HG03432 (cell line): Measurements from ENCODE around the gene TOR4A.

Experiments
- ATAC-seq: cut with Tn5 transposase; IDR thresholded peaks from one replicate; pipeline ENCODE4 v1.9.1; 2021; ENCODE audit warnings: mild to moderate bottlenecking, moderate library complexity; ENCODE audit not compliant: unreplicated experiment

Gene TOR4A

DNA sequence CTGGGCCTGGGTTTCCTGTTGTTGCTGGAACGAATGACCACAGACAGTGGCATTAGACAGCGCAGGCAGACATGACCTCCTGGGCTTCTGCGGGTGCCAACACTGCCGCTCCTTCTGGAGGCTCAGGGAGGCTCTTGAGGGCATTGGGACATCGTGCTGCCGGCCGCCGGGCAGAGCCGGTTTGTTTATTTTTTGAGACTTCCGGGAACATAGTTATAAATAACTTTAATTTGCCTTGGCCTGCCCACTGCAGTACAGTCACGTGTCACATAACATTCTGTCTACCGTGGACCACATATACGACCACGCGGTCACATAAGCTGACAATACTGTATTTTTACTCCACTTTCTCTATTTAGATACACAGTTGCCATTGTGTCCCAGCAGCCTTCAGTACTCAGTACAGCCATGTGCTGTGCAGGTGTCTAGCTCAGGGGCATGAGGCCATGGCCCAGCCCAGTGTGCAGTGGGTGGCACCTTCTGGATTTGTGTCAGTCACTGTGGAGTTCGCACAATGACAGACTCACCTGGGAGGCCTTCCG is 8.2 kb upstream of the TOR4A start:
- ATAC-seq: no peak

DNA sequence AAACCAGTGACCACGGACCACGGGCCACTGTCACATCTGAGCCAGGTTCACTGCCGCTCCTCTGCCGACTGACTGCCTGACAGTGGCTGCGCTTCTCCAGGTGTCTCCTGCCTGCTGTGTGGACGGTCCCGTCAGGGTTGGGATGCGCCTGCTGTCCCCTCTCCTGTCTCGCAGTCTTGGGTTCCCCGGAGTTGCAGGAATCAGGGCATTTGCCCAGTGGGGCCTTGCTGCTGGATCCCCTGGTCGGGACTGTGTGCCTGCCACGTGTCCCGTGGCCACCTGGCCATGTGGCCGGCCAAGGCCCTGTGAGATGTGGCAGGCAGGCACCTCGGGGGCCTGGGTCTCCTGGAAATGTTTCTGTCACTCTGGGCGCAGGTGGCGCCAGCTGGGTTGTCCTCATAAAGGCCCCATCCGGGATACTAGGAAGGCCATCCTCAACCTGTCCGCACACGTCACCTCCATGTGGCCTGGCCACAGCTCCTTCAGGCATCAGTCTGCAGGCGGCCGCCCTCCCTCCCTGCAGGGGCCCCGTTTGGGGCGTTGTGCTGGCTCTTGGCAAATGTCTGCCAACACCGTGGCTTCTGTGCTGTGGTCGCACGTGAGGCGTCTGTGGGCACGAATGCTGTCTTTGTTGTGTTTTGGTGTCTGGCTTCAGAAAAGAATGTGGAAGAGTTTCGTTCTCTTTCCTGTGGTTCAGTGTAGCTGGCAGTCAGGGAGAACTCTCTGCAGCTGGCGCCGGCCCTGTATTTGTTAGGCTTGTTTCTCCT is 6.4 kb upstream of the TOR4A start:
- ATAC-seq: no peak

DNA sequence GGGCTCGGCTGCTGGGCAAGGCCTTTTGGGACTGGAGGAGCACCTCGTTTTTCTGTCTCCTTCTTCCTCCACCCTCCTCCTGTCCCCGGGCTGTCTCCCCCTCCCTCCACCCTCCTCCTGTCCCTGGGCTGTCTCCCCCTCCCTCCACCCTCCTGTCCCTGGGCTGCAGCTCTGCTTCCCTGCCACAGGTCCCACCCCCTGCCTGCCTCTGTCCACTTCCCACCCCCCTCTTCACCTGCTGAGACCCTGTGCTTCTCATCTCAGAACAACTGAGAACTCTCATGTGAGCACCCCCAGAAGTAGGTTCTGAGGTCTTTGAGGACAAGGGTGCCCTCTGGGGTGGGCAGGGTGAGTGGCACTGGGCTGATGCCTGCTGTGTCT is 5.8 kb upstream of the TOR4A start:
- ATAC-seq: no peak

DNA sequence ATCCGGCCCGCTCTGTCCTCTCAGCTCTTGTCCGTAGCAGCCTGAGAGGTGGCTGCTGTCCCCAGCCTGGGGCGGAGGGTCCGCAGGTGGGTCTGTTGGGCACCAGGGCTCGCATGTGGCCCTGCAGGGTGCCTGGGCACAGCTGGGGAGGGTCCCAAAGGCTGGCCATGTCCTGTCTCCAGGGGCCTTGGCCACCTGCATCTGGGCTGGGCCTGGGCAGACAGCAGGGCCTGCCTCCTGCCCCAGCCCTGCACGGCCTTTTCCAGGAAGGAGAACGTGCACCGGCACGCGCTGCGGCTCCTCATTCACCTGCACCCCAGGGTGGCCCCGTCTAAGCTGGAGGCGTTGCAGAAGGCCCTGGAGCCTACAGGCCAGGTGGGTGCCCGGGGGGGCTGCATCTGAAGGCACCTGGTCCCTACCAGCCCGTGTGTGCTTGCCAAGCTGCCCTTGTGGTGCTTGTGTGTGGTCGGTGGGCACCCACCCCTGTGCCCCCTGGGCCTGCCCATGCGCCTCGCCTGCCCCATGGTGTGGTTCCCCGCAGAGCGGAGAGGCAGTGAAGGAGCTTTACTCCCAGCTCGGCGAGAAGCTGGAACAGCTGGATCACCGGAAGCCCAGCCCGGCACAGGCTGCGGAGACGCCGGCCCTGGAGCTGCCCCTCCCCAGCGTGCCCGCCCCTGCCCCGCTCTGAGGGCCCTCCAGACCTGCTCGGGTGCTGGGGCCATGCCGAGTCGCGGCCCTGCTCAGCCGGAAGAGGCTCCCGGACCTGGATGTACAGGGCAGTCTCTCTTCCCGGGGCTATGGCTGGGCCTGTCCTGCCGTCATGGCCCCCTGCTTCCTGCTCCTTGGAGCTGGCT is 5.1 kb upstream of the TOR4A start:
- ATAC-seq: no peak

DNA sequence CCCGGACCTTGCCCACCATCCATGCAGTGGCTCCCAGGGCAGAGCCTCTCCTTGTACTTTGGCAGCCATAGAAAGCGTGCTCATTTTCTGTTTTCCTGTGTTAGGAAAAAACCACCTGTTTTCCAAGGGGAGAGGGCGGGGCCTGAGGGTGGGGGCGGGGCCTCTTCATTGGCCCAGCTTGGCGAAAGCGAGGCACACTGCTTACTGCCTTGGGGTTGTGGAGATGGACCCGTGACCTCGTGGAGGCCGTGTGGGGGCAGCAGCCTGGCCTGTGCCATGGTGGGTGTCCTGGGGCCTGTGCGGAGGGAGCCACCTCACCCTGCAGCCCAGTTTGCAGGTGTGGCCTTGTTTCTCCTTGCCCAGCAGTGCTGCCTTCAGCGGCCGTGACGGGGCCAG is 4.4 kb upstream of the TOR4A start:
- no peak for ATAC-seq

DNA sequence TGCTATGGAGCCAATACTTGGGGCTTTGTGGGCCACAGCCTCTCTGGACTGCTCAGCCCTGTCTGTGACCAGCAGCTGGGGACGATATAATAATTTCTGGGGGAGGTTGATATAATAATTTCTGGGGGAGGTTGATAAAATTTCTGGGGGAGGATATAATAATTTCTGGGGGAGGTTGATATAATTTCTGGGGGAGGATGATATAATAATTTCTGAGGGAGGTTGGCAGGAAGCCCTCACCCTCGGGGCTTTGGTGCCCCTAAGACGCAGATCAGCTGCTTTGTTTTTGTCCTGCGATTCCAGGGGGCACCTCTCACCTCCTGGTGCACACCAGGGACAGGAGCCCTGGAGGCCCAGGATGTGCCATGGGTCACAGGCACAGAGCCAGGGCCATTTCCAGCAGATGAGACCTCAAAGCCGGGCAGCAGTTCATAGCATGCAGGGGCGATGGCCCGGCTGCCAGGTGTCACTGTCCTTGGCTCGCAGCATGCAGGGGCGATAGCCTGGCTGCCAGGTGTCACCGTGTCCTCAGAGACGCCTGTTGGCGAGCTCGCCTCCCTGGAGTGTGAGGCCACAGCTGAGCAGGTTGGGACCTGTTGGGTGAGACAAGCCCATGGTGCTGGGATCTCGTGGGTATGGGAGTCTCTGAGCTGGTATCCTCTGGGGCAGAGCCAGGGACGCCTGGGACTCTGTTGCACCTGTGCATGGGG is 3.8 kb upstream of the TOR4A start:
- ATAC-seq: no peak

DNA sequence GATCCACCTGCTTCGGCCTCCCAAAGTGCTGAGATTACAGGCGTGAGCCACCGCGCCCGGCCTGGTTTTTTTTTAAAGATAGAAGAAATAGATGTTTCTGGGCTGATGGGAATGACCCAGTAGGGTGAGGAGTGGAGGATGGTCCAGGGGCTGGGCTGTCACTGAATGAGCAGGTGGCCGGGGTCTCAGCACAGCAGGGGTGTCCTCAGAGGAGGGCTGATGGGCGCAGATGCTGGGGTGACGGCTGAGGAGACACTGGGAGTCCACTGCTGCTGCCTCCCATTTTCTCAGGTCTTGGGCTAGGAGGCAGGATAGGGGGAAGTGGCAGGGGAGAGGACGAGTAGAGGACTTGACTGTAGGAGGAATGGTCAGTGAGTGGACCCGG is 2.3 kb upstream of the TOR4A start:
- no peak for ATAC-seq

DNA sequence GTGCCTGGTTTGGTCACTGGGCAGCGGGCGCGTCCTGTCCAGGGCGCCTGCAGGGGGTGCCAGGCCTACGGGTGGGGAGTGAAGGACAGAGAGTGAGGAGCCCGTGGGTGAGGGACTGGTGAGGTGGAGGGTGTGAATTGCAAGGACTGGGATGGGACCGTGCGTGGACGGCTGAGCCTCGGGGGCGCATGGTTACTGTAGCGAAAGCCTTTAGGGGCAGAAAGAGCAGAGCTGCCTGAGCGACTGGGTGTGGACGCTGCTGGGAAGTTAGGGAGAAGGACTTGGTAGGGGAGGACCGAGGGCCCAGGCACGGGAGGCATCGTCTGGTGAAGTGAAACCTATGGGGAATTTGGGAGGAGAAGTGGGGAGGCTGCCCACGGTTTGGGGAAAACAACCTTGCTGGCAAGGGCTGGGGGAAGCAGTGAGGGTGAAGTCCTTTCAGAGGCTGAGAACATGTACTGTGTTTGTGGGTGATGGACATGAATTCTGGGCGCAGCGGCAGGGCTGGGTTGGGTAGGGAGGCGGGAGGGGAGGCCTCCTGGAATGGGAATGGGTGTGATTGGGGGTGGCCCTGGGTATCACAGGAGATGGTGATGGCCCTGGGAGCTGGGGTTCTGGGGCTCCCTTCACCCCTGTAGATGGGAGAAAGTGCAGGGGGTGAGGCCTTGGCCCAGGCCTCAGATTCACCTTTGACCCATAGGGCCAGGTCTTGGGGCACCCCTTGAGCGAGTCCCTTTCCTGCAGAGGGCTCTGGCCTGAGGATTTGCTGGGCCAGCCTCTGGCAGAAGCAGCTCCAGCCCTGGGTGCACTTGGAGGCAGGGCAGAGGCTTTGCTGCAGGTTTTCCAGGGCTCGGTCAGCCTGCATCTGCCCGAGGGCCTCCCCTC is 1.7 kb upstream of the TOR4A start:
- ATAC-seq: no peak

DNA sequence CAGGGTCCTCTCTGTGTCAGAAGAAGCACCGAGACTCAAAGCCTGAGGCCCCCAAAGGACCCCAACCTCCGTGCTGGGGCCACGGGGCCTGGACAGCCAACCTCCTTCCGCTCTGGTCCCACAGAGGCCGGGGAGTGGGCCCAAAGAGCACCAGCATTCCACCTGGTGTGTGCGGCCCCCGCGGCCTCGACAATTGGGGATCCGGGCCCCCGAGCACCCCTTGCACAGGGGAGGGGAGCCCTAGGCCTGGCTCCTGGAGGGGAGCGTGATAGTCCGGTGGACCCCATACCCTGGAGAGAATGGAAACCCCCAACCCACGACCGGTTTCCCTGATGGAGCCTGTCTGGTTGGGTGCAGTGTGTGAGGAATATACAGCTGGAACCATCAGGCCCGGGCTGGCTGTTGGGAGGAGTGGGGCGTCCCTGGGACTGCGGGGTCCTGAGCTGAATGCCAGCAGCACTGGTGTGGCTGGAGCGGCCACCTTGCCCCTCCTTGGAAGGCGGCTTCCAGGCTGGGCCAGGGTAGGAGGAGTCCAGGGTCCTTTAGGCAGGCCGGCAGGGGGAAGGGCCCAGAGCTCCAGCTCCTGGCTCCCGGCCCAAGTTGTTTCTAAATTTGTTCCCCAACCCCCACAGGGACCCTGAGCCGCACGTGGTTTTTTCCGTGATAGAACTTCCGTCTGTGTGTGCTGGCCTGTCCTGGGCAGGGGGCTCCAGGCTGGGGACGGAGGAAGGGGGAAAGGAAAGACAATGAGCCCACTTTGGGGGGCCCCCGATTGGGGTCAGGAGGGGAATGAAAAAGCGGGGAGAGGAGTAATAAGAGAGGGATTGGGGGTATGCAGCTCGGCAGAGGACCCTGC is 825 bp upstream of the TOR4A start:
- no peak for ATAC-seq

DNA sequence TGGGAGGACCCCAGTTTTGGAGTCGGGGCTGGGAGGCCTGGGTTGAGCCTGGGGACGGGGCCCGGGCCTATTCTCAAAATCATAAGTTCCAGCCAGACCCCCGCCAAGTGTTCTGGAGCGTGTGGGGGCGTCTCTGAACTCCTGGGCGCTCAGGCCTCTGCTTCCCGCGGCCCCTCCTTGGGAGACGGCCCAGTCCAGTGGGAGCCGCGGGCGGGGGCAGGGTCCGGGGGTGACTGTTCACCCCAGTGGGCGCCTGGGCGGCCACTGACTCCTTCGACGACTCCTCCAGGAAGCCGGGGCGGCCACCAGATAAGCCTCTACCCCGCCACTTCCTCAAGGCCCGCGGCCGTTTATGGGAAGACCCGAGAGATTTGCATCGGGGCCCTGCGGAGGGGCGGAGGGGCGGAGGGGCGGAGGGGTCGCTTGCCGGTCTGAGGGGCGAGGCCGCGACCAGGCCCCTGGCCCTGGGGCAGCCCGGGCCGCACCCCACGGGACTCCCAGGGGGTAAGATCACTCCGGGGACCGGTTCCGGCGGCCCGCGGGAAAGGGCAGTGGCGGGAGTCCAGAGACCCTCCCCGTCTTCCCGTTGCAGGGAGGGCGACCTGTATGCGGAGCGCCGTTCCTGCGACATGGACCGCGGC is 655 bp downstream of the TOR4A start:
- peak; percentile 11 for ATAC-seq

DNA sequence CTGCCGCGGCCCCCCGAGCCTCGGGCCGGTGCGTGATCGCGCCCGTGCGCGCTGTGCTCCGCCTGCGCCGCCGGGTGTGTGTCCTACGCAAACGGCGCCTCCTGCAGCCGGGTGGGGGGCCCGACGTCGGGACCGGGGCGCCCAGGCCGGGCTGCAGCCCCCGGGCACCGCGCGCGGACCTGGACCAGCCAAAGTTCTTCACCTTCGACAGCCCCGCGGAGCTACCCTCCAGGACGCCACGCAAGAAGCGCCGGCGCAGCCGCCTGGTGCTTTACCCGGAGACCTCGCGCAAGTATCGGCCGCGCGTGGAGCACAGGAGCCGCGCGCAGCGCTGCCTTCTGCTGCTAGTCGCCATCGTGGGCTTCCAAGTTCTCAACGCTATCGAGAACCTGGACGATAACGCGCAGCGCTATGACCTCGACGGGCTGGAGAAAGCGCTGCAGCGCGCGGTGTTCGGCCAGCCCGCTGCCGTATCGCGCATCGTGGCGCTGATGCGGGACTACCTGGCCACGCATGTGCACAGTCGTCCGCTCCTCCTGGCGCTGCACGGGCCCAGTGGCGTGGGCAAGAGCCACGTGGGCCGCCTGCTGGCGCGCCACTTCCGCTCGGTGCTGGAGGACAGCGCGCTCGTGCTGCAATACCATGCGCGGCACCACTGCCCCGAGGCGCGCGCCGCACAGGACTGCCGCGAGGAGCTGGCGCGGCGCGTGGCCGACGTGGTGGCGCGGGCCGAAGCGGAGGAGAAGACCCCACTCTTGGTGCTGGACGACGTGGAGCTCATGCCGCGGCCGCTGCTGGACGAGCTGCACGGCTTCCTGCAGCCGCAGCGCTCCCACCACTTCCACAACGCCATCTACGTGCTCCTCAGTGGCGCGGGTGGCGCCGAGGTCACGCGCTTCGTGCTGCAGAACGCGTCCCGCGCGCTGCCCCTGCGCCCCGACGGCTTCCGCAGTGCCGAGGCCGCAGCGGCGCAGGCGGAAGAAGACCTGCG is 1.5 kb downstream of the TOR4A start:
- no peak for ATAC-seq

DNA sequence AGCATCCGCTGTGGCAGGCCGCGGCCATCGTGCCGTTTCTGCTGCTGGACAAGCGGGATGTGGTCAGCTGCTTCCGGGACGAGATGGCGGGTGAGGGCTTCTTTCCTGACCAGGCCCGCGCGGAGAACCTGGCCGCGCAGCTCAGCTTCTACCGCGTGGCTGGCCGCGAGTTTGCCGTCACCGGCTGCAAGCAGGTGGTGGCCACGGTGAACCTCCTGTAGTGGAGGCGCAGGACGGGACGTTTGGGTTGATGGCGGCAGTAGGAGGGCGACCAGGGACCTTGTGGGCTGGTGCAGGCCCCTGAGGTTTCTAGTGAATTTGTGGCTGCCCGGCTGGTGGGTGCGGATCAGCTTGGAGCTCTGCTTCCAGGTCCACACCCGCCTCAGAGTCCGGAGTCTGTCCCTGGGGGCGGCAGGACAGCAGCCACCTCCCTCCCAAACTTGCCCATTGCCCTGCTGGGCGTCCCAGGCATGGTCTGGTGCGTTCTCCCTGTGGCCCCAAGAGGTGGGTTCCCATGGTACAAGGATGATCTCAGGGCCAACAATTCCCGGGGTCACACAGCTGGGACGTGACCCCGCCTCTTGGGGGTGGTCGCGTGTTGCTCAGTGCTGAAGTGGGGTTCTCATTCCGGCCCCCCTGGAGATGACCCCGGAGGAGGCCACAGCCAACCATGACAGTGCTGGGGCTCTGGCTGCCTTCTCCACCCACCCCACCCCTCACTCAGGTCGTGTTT is 2.4 kb downstream of the TOR4A start:
- no peak for ATAC-seq

DNA sequence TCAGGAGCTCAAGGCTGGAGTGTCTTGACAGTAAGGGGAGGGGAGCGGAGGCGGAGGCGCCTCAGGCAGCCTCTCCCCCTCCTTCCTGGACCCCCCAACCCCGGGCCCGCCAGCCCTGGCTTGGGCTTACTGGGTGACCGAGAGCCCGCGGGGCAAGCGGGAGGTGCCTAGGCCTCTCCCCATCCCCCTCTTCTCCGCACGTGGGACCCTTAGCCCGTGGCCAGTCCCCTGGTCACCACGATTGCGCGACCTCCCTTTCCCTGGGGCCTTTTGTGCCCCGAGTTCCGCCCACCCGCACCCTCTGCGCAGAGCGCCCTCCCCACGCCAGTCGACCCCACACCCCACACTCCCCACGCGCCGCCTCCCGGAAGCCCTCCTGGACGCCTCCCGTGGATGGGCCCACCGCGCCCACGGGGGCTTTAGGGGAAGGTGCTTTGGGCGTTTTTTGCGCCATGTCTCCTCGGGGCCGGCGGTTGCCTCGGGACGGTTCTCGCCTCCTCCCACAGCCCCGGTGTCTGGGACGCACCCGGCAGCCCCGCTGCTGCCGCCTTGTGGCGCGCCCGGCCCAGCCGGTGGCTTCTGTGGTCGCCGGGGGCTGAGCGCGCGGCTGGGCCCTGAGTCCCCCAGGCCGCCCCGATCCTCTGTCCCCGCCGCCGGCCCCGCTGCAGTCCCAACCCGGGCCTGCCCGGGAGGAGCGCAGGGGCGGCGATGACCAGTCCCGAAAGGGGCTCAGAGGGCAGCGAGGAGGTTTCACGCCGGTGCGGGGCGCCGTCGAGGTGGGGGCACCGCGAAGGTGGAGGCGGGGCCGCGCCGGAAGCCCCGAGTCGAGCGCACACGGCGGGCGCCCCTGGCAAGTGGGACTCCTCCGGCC is 3.2 kb downstream of the TOR4A start:
- no peak for ATAC-seq

DNA sequence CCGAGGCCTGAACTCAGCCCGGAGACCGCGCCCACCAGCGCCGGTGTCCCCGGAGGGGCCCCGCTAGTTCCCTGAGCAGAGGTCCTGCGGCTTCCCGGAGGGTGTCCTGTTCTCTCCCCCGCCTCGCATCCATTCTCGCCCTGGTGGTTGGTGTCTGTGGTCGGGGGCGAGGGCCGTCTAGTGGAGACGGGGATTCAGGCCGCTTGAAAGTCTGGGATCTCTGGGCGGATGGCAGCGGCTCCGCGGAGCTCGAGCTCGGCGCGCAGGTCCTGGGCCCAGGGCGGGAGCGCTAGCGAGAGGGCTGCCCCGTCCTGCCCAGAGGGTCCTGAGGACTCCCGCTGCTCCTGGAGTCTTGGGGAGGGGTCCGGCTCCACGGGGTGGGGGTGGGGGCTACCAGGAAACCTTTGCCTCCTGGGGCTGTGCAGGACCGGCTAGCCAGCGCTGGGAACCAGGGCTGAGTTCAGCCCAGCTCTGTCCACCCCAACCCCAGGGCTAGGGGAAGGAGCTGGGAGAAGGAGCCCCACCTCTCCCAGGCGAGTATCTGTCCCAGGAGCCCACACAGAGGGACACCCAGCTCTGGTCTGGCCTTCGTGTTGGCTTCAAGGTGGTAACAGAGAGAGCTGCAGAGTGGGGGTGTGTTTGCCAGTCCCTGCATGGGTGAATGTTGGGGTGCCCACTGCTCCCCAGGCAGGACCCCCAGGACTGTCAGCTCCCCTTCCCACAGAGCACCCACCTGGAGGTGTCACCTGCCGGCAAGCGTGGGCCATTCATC is 4.0 kb downstream of the TOR4A start:
- ATAC-seq: no peak

DNA sequence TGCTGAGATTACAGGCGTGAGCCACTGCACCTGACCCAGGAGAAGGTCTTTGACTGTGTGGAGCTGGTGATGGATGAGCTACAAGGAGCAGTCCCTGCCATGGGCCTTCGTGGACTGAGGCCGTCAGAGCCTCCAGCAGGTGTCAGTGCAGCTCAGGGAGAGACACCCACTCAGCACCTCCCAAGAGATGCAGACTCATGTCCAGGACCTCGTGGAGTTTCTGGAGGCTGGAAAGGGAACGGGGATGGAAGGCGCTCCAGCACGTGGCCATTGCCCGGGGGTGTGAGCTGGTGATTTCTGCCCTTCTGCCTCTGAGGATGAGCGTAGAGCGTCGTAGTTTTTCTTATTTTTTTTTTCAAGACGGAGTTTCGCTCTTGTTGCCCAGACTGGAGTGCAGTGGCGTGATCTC is 9.5 kb downstream of the TOR4A start:
- ATAC-seq: no peak

DNA sequence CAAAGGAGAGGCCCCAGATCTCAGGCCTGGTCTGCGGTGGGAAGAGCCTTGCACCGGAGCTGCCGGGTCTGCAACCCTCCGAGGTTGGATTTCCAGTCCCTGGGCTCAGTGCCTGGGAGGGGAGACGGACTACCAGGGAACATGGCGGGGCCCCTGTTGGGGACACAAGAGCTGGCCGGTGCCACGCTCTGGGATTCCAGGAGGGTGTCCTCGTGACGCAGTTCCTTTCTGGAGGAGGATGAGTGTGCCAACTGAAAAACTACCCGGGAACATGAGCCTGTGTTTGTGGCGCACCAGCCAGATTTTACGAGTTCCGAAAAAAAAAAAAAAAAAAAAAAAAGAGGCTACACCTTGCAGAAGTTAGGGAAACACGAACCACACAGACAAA is 15.6 kb downstream of the TOR4A start:
- ATAC-seq: no peak
